SK-N-MC (cell line): Measurements from ENCODE around the gene COL6A1.
A peak's percentile ranks its signal among the peaks of the same experiment; 100 is the strongest.

Experiments
- DNase-seq: peaks from one replicate; pipeline ENCODE4 v3.0.0-alpha.2; 2011; ENCODE audit warnings: low read depth, low spot score
- H3K27ac ChIP-seq: fragments of 200-600 bp; sonication (generic); 2 replicates; pipeline ENCODE4 v1.5.1; 2016; ENCODE audit warnings: mixed run types
- H3K36me3 ChIP-seq: fragments of 200-600 bp; sonication (generic); 2 replicates; pipeline ENCODE4 v1.6.1; 2017; ENCODE audit warnings: antibody characterized with exemption, low read length, mixed read lengths; ENCODE audit not compliant: insufficient read depth
- H3K4me3 ChIP-seq: fragments of 200-600 bp; sonication (generic); 2 replicates; pipeline ENCODE4 v1.5.1; 2016
- H3K9ac ChIP-seq: fragments of 200-600 bp; sonication (generic); 2 replicates; pipeline ENCODE4 v1.8.0; 2017; ENCODE audit warnings: mixed run types, mixed read lengths; ENCODE audit not compliant: insufficient read length
- H3K9me3 ChIP-seq: fragments of 200-600 bp; sonication (generic); 2 replicates; pipeline ENCODE4 v1.6.1; 2017; ENCODE audit warnings: low read depth, mild to moderate bottlenecking, antibody characterized with exemption, low read length, moderate library complexity, mixed read lengths
- EZH2 ChIP-seq: fragments of 200-600 bp; sonication (generic); IDR thresholded peaks from one replicate; pipeline ENCODE4 v1.6.1; 2017; ENCODE audit warnings: antibody characterized with exemption
- FOXP2 ChIP-seq: optimal IDR thresholded peaks from 2 replicates; pipeline ENCODE3; 2011; ENCODE audit warnings: mild to moderate bottlenecking, moderate library complexity; ENCODE audit not compliant: insufficient read depth; ENCODE audit errors: extremely low read length, control extremely low read depth
- POLR2AphosphoS5 ChIP-seq: IDR thresholded peaks from 2 replicates; pipeline ENCODE4 v1.6.1; 2012; ENCODE audit warnings: mild to moderate bottlenecking, low read depth, low read length, borderline replicate concordance

COL6A1 gene

DNA sequence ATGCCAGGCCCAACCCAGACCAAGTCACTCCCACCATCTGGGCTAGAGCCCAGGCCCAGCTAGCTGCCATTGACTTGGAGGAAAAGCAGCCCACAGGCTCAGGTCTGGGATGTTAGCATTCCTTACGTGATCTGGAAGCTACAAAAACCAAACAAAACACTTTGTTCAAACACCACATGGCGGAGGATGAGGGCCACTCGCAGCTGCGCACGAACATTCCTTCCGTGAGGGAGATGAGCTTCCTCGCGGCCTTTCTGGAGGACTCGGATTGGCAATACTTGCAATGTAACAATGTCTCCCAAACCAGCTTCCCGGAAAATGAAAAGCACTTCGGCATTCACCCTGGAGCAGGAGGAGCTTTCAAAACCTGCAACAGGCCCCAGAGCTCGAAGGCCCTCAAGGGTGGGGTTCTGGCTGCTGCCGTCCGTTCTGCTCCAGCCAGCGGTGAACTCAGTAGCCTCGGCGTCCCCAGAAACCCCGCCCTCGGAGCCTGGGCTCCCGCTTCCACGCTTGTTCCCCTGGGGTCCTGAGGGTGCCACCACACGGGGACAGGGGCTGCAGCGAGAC is 40.5 kb downstream of the COL6A1 start:
- Histone ChIP-seq H3K4me3 (no peak overlapping the region), H3K27ac (no peak overlapping the region), H3K9me3 (no peaks in the 10 kb centered on the region), H3K36me3 (no peaks in the 10 kb centered on the region), H3K9ac (no peak overlapping the region)
- no peak for DNase-seq
- TF ChIP-seq POLR2AphosphoS5 (no peak), EZH2 (no peak), FOXP2 (no peak)

DNA sequence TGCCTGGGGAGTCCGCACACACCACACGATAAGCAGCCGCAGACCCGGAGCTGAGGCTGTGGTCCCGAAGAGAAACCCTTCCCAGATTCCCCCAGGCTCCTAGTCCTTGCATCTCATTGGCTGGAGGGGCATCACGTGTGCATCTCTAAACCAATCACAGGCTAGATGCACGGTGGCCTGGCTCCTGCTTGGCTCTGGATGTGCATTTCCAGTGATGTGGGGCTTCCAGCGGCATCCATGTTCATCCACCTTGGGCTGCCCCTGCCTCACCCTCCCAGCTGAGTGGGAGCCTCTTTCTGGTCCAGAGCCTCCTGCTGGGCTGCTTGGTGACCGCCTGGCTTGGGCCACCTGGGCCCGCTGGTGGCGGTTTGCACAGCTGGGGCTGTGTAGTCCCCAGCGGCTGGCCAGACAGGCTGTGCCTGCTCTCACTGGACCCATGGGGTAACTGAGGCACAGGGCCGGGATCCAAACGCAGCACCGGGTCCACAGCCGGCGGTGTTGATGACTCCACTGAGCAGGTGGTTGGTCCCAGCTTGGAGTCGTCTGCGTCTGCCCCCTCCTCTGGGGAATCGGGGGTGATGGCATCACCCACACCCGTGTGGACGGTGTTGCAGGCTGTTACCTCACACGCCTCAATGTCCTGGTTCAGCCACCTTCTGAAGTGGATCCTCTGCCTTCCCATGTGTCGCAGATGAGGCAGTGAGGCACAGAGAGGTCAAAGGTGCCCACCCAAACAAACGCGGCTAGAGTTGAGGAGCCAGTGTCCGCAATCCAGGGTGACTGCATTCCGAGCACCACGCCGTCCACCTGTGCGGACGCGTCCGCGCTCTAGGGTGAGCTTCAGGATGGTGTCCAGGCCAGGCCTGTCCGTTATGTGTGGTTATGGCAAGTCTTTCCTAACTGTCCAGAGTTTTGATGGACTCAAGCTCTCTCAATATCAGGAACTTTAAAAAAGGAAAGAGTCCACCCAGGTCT is 41.3 kb downstream of the COL6A1 start:
- no peak overlapping the region for H3K27ac ChIP-seq
- no peak overlapping the region for H3K4me3 ChIP-seq
- no peak overlapping the region for H3K9ac ChIP-seq
- no peaks in the 10 kb centered on the region for H3K9me3 ChIP-seq
- no peak for DNase-seq
- H3K36me3 ChIP-seq = no peaks in the 10 kb centered on the region
- no peak for TF ChIP-seq FOXP2
- TF ChIP-seq POLR2AphosphoS5 = no peak
- no peak for TF ChIP-seq EZH2

DNA sequence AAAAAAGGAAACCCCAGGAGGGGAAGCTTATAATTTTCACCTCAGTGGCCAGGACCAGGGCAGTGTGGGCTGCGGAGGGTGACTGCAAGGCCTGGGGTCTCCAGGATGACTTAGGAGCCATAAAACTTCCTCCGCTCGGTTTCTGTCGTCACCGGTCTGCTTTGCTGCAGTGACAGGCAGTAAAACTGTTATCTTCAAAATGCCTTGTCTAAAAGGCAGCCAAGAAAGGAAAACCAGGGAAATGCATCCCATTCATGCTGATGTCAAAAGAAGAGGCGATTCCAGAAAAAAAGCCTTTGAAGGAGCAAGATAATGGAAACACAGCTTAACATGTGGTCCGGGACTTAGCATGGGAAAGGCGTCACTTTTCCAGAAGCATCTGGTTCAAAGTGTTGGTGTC is 42.0 kb downstream of the COL6A1 start:
- TF ChIP-seq POLR2AphosphoS5 = no peak
- Histone ChIP-seq H3K9ac (no peak overlapping the region), H3K36me3 (no peaks in the 10 kb centered on the region), H3K9me3 (no peaks in the 10 kb centered on the region), H3K27ac (no peak overlapping the region), H3K4me3 (no peak overlapping the region)
- no peak for DNase-seq

DNA sequence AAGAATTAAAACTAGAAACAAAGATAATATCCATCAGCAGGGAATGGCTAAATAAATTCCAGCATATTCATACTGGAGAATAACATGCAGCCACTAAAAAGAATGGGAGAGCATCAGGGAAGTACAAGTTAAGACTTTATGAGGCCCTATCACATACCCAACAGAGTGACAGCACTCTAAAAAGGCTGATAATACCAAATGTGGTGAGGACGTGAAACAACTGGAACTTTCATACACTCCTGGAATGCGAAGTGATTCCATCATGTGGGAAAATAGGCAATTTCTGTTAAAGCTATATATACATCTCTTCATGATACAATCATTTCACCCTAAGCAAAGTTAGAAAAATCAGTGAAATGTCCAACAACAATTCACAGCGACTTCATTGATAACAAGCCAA is 42.6 kb downstream of the COL6A1 start:
- Histone ChIP-seq H3K9ac (no peak overlapping the region), H3K9me3 (no peaks in the 10 kb centered on the region), H3K4me3 (no peak overlapping the region), H3K27ac (no peak overlapping the region), H3K36me3 (no peaks in the 10 kb centered on the region)
- no peak for DNase-seq
- TF ChIP-seq FOXP2 (no peak), EZH2 (no peak), POLR2AphosphoS5 (no peak)

DNA sequence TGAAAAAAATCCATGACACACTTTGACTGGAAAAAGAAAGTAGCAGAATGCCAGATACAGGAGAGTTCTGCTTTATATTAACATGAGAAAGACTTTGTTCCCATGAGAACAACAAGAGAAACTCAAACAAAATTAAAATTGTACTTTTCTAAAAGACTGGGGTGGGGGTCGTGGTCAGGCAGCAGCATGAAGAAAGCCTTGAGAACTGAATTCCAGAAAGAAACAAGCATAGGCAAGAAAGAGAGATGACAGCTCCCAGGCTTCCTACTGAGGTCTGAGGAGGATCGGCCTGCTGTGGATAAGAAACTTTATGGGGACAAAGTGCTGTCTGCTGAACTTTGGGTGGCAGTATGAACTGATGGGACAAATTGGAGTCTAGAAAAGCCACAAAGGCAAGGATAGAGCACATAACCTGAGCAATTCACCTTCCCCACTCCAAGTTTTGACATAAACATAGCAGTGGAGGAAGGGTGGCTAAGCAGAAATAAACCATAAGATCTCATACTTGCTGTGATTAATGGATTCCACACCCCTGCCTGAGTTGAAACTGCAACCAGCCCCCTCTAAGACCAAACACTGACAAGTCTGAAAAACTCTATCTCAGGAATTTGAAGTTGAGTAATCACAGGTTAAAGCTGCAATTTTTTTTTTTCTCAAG is 43.7 kb downstream of the COL6A1 start:
- H3K9me3 ChIP-seq = no peaks in the 10 kb centered on the region
- no peak overlapping the region for H3K4me3 ChIP-seq
- H3K36me3 ChIP-seq = no peaks in the 10 kb centered on the region
- peak overlapping the region; percentile 24 for H3K9ac ChIP-seq
- no peak overlapping the region for H3K27ac ChIP-seq
- DNase-seq = no peak
- TF ChIP-seq POLR2AphosphoS5 = no peak
- no peak for TF ChIP-seq FOXP2
- TF ChIP-seq EZH2 = no peak

DNA sequence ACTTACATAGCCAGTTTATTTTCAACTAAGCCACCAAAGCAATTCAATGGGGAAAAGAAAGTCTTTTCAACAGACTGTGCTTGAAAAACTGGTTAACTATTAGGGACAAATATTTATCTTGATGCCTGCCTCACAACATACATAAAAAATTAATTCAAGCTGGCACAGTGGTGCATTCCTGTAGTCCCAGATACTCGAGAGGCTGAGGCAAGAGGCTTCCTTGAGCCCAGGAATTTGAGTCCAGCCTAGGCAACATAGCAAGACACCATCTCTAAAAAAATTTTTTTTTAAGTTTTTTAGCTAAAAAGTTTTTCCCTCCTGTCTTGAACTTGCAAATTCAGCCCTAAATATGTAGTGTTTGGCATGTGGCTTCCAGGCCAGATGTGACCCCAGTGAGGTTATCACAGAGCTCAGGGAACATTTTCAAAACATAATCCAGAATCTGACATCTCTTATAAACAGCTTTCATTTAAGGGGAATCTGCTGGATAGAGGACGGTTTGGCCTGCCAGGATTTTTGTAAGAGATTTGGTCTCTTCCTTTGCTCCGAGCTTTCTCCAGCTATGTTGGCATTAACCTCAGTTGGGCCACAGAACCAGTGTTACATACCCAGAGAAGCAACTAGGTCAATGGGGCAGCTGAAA is 46.4 kb downstream of the COL6A1 start:
- H3K4me3 ChIP-seq = no peak overlapping the region
- no peaks in the 10 kb centered on the region for H3K36me3 ChIP-seq
- no peak for TF ChIP-seq FOXP2
- TF ChIP-seq POLR2AphosphoS5 = no peak
- TF ChIP-seq EZH2 = no peak
- DNase-seq = no peak
- no peaks in the 10 kb centered on the region for H3K9me3 ChIP-seq
- H3K27ac ChIP-seq = no peak overlapping the region
- H3K9ac ChIP-seq = no peak overlapping the region

DNA sequence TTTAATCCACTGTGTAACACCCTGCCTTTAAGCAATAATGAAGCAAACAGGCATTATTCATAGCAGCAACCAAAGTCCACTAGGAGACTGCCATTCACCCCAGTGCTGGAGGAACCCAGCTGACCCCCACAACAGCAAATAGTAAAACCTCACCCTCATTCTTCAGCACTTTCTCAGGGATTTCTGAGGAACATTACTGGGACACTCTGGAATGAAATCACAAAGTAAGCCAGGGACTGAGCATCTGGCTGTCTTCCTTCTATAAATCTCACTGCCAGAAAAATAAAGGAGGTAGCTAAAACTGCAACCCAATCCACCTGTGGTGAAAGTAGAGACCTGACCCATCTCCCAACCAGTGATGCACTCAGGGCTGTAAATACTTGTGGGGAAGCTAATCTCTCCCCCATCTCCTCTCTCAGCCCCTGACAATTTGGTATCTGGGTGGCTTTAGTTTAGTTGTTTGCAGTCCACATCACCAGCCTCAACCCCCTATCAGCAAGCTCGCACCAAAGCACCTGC is 47.1 kb downstream of the COL6A1 start:
- no peaks in the 10 kb centered on the region for H3K36me3 ChIP-seq
- no peak overlapping the region for H3K9ac ChIP-seq
- no peak overlapping the region for H3K27ac ChIP-seq
- no peak overlapping the region for H3K4me3 ChIP-seq
- DNase-seq = no peak
- no peak for TF ChIP-seq POLR2AphosphoS5
- no peak for TF ChIP-seq EZH2
- TF ChIP-seq FOXP2 = no peak
- no peaks in the 10 kb centered on the region for H3K9me3 ChIP-seq

DNA sequence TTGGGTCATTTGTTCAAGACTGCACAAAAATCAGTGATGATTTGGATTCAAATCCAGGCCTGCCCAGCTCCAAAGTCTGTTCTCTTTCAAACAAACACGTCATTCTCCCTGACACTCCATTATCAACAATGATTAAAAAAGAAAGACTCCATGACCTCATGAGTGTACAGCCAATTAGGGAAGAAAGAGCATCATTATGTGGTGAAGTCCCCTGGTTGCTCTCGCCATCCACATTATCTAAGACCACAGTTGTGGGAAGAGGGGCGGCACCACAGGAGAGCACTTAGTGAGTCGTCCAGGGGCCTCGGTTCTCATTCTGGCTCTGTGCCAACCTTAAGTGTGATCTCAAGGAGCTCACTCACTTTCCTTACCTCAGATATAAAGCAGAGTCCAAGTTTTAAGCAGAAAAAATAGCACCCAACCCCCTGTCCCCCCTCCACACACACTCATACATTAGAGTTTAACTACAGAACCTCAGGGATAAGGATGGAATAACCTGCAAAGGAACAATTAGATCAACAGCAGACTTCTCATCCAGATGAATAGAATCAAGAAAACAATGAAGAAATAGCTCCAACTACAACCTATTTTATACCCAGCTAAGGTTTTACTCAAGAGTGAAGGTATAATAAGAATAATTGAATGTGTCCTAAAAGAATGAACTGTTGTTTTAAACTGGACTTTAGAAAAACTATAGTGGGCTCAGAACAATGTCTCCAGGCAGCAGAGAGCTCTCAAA is 47.8 kb downstream of the COL6A1 start:
- DNase-seq = no peak
- TF ChIP-seq POLR2AphosphoS5 (no peak), FOXP2 (no peak), EZH2 (no peak)
- Histone ChIP-seq H3K36me3 (no peaks in the 10 kb centered on the region), H3K9ac (no peak overlapping the region), H3K4me3 (no peak overlapping the region), H3K9me3 (no peaks in the 10 kb centered on the region), H3K27ac (no peak overlapping the region)
